Small intestine (tissue), 7 donors: Measurements from ENCODE around the gene PPP1R37. TPM values are rescaled to one million over a fixed set of nuclear protein-coding genes. Genes with fewer than 3 reads are reported as not detected.

ENCODE experiments used
- DNase-seq, 2 donors: peaks; one replicate each; pipeline versions ENCODE4 v3.0.0 to v3.0.0-alpha.2; 2013
- FAIRE-seq: peaks from 2 replicates; lab custom pipeline; 2012; peaks lifted over from hg19 to GRCh38; lab: Jason Lieb, UNC
- H3K27ac ChIP-seq, 3 donors: one replicate each; pipeline ENCODE4 v1.5.1; 2013; ENCODE audit warnings: low read length in 2 of 3, mild to moderate bottlenecking in 2 of 3, control low read depth in 1 of 3, inconsistent platforms in 1 of 3, low read depth in 1 of 3, moderate library complexity in 1 of 3
- H3K27me3 ChIP-seq, 3 donors: one replicate each; pipeline ENCODE4 v1.6.1; 2013; ENCODE audit warnings: low read length in 3 of 3, inconsistent platforms in 1 of 3; ENCODE audit not compliant: control insufficient read depth in 3 of 3, insufficient read depth in 3 of 3
- H3K36me3 ChIP-seq, 3 donors: one replicate each; pipeline ENCODE4 v1.6.1; 2013; ENCODE audit warnings: low read length in 3 of 3, inconsistent platforms in 1 of 3, low read depth in 1 of 3, mild to moderate bottlenecking in 1 of 3, moderate library complexity in 1 of 3; ENCODE audit not compliant: control insufficient read depth in 3 of 3, insufficient read depth in 2 of 3
- H3K4me1 ChIP-seq, 3 donors: one replicate each; pipeline ENCODE4 v1.6.1; 2013; ENCODE audit warnings: low read length in 2 of 3, inconsistent platforms in 1 of 3, low read depth in 1 of 3, mild to moderate bottlenecking in 1 of 3, moderate library complexity in 1 of 3; ENCODE audit not compliant: control insufficient read depth in 3 of 3, insufficient read depth in 2 of 3
- H3K4me3 ChIP-seq, 3 donors: one replicate each; pipeline ENCODE4 v1.5.1; 2013; ENCODE audit warnings: low read length in 3 of 3, control low read depth in 1 of 3, inconsistent platforms in 1 of 3, low read depth in 1 of 3, mild to moderate bottlenecking in 1 of 3, moderate library complexity in 1 of 3
- H3K9me3 ChIP-seq, 2 donors: one replicate each; pipeline ENCODE4 v1.6.1; 2013; ENCODE audit warnings: low read depth in 1 of 2, low read length in 1 of 2; ENCODE audit not compliant: control insufficient read depth in 2 of 2, insufficient read depth in 1 of 2
- WGBS, 3 donors: extraction: QIAGEN DNeasy Blood & Tissue Kit; methylation state at CpG; one replicate each; pipeline ENCODE4 v1.1.7; 2013; 5-methylcytosine and 5-hydroxymethylcytosine counted together
- polyA plus RNA-seq, 4 donors: library from polyadenylated mRNA; stranded (reverse) in 3 of 4; unstranded in 1 of 4; fragments of 200-250 nt in 3 of 4; fragments of 120-200 nt in 1 of 4; gene quantifications; one replicate each; pipeline versions ENCODE4 v1.2.1 to v1.2.3, GENCODE V29; 2013
- donor health status: healthy with polysubstance abuse.
- donor health status: control.
- donor health status: control.
- donor health status: Bipolar disorder and iron deficiency.
- donor health status: healthy.

The PPP1R37 gene
- polyA plus RNA-seq, 4 donors = 19.5 to 47.0 (median 31.6) TPM

- 82 to 88% (median 83%) methylated on average over 14 of the region's 14 CpGs for WGBS, 3 donors
Measured at GRCh38 chr19:45095496-45096413, 2.8 kb downstream of the PPP1R37 start.

GRCh38 chr19:45096700-45097099, 3.7 kb downstream of the PPP1R37 start:
- WGBS, 3 donors = 82 to 88% (median 85%) methylated on average over 7 of the region's 7 CpGs
- Histone ChIP-seq H3K4me3 (no peak overlapping the region), H3K27ac (no peak overlapping the region), H3K4me1 (peaks cover 23 to 71% (median 27%) of the 10 kb centered on the region in 3 donors), H3K9me3 (no peaks in the 10 kb centered on the region), H3K27me3 (no peaks in the 10 kb centered on the region), H3K36me3 (peaks cover 0 to 67% (median 0%) of the 10 kb centered on the region in 3 donors)
- FAIRE-seq = no peak
- DNase-seq = peak in 1 of 2 donors; percentile 3

More at GRCh38 chr19:45095496-45096413, 2.8 kb downstream of the PPP1R37 start:
- DNase-seq (peak in 1 of 2 donors; percentile 4), FAIRE-seq (no peak)
- no peak overlapping the region for H3K27ac ChIP-seq
- H3K4me1 ChIP-seq = peaks cover 20 to 67% (median 24%) of the 10 kb centered on the region in 3 donors
- H3K27me3 ChIP-seq = no peaks in the 10 kb centered on the region
- H3K9me3 ChIP-seq = no peaks in the 10 kb centered on the region
- no peak overlapping the region for H3K4me3 ChIP-seq
- H3K36me3 ChIP-seq = peaks cover 0 to 62% (median under 1%) of the 10 kb centered on the region in 3 donors

GRCh38 chr19:45097450-45097775, 4.4 kb downstream of the PPP1R37 start:
- Histone ChIP-seq H3K27ac (peak overlapping the region in 1 of 3 donors; percentile 98), H3K27me3 (no peaks in the 10 kb centered on the region), H3K36me3 (peaks cover 0 to 74% (median 0%) of the 10 kb centered on the region in 3 donors), H3K9me3 (no peaks in the 10 kb centered on the region), H3K4me3 (no peak overlapping the region), H3K4me1 (peaks cover 23 to 78% (median 29%) of the 10 kb centered on the region in 3 donors)
- DNase-seq (no peak), FAIRE-seq (no peak)
- 54 to 79% (median 70%) methylated on average over 5 to 7 of the region's 7 CpGs for WGBS, 3 donors

GRCh38 chr19:45097776-45098520, 5.0 kb downstream of the PPP1R37 start:
- H3K27me3 ChIP-seq = no peaks in the 10 kb centered on the region
- FAIRE-seq = no peak
- peaks cover 0 to 79% (median 0%) of the 10 kb centered on the region in 3 donors for H3K36me3 ChIP-seq
- no peaks in the 10 kb centered on the region for H3K9me3 ChIP-seq
- H3K27ac ChIP-seq = peak overlapping the region; percentile 45 to 98 (median 86)
- H3K4me1 ChIP-seq = peaks cover 24 to 83% (median 29%) of the 10 kb centered on the region in 3 donors
- H3K4me3 ChIP-seq = no peak overlapping the region
- peak; percentile 76 to 88 for DNase-seq
- 26 to 57% (median 42%) methylated on average over 14 to 16 of the region's 16 CpGs for WGBS, 3 donors

- no peak overlapping the region for H3K4me3 ChIP-seq
- H3K9me3 ChIP-seq = no peaks in the 10 kb centered on the region
- DNase-seq (no peak), FAIRE-seq (no peak)
- no peaks in the 10 kb centered on the region for H3K27me3 ChIP-seq
- peak overlapping the region; percentile 56 to 98 (median 86) for H3K27ac ChIP-seq
- peaks cover 0 to 79% (median 0%) of the 10 kb centered on the region in 3 donors for H3K36me3 ChIP-seq
- 34 to 44% (median 36%) methylated on average over 15 of the region's 15 CpGs for WGBS, 3 donors
- peaks cover 32 to 92% (median 33%) of the 10 kb centered on the region in 3 donors for H3K4me1 ChIP-seq
Measured at GRCh38 chr19:45098521-45099466, 5.8 kb downstream of the PPP1R37 start.

GRCh38 chr19:45099467-45100191, 6.7 kb downstream of the PPP1R37 start:
- no peaks in the 10 kb centered on the region for H3K9me3 ChIP-seq
- no peak overlapping the region for H3K4me3 ChIP-seq
- no peak for FAIRE-seq
- peak; percentile 62 to 80 for DNase-seq
- peaks cover 0 to 73% (median 0%) of the 10 kb centered on the region in 3 donors for H3K36me3 ChIP-seq
- peaks cover 36 to 94% (median 40%) of the 10 kb centered on the region in 3 donors for H3K4me1 ChIP-seq
- WGBS, 3 donors = 23 to 60% (median 37%) methylated on average over 25 of the region's 25 CpGs
- peak overlapping the region; percentile 70 to 98 (median 86) for H3K27ac ChIP-seq
- no peaks in the 10 kb centered on the region for H3K27me3 ChIP-seq

- no peak for DNase-seq
- WGBS, 3 donors = 46 to 75% (median 55%) methylated on average over 3 of the region's 3 CpGs
- Histone ChIP-seq H3K27me3 (no peaks in the 10 kb centered on the region), H3K27ac (peak overlapping the region; percentile 70 to 98 (median 86)), H3K36me3 (peaks cover 0 to 73% (median 0%) of the 10 kb centered on the region in 3 donors), H3K4me1 (peaks cover 33 to 94% (median 41%) of the 10 kb centered on the region in 3 donors), H3K9me3 (no peaks in the 10 kb centered on the region), H3K4me3 (no peak overlapping the region)
- FAIRE-seq = no peak
Measured at GRCh38 chr19:45100201-45100600, 7.2 kb downstream of the PPP1R37 start.
